H1 (cell line): Measurements from ENCODE around the gene METTL21C. TPM values are rescaled to one million over a fixed set of nuclear protein-coding genes. Genes with fewer than 3 reads are reported as not detected.

ENCODE experiments used
- CTCF ChIA-PET: fragments of 300-600 bp; sonication (Branson Sonifier 250); formaldehyde crosslinking; loops from one replicate; lab custom pipeline; 2021; ENCODE audit not compliant: partially characterized antibody; lab: Charles Lee
- POLR2A ChIA-PET: fragments of 300-600 bp; sonication (Branson Sonifier 250); formaldehyde crosslinking; loops from one replicate; lab custom pipeline; 2021; ENCODE audit warnings: inconsistent platforms; ENCODE audit not compliant: partially characterized antibody; lab: Charles Lee
- DNase-seq, 2 experiments: peaks; one replicate each; pipeline versions ENCODE4 v3.0.0 to v3.0.0-alpha.2; 2010 to 2022; ENCODE audit warnings: low spot score in 2 of 2, low read depth in 1 of 2, mixed read lengths in 1 of 2
- FAIRE-seq: peaks from 2 replicates; lab custom pipeline; 2011; peaks lifted over from hg19 to GRCh38; lab: Jason Lieb, UNC
- H2AFZ ChIP-seq: 2 replicates; pipeline ENCODE4 v1.8.1; 2012; ENCODE audit warnings: low read length, inconsistent platforms
- H2AK5ac ChIP-seq: 2 replicates; pipeline ENCODE4 v1.6.1; 2013; ENCODE audit warnings: low read depth, low read length
- H2BK120ac ChIP-seq: replicated peaks from 2 replicates; pipeline ENCODE3; 2013; ENCODE audit warnings: low read depth, low read length, inconsistent platforms
- H2BK12ac ChIP-seq: 2 replicates; pipeline ENCODE4 v1.6.1; 2013; ENCODE audit warnings: low read depth, low read length
- H2BK15ac ChIP-seq: 2 replicates; pipeline ENCODE4 v1.6.1; 2013; ENCODE audit warnings: low read length
- H2BK20ac ChIP-seq: 2 replicates; pipeline ENCODE4 v1.6.1; 2013; ENCODE audit warnings: low read length
- H2BK5ac ChIP-seq: 2 replicates; pipeline ENCODE4 v1.6.1; 2013; ENCODE audit warnings: low read depth, low read length
- H3K14ac ChIP-seq: 2 replicates; pipeline ENCODE4 v1.6.1; 2013; ENCODE audit warnings: inconsistent platforms; ENCODE audit not compliant: insufficient read length
- H3K18ac ChIP-seq: 2 replicates; pipeline ENCODE4 v1.6.1; 2013; ENCODE audit warnings: low read length; ENCODE audit errors: extremely low read depth
- H3K23ac ChIP-seq: 2 replicates; pipeline ENCODE4 v1.6.1; 2013; ENCODE audit warnings: inconsistent platforms; ENCODE audit not compliant: insufficient read length
- H3K23me2 ChIP-seq: 2 replicates; pipeline ENCODE4 v1.6.1; 2013; ENCODE audit warnings: low read depth, low read length
- H3K27ac ChIP-seq: 2 replicates; pipeline ENCODE4 v1.6.1; 2011; ENCODE audit warnings: low read depth, low read length, inconsistent platforms
- H3K27me3 ChIP-seq, 4 experiments: replicated peaks in 1 of 4; 1 replicate in 1 of 4; 2 replicates in 3 of 4; pipeline versions ENCODE4 v1.6.1 to v1.8.1; 2011 to 2013; ENCODE audit warnings: low read length in 3 of 4, mild to moderate bottlenecking in 3 of 4, inconsistent platforms in 2 of 4, mixed read lengths in 2 of 4, moderate library complexity in 1 of 4; ENCODE audit not compliant: control insufficient read depth in 3 of 4, insufficient read depth in 3 of 4; ENCODE audit errors: extremely low read depth in 1 of 4
- H3K36me3 ChIP-seq, 4 experiments: 2 replicates each; pipeline versions ENCODE4 v1.6.1 to v1.8.1; 2011 to 2013; ENCODE audit warnings: mild to moderate bottlenecking in 4 of 4, low read length in 3 of 4, moderate library complexity in 2 of 4, control low read depth in 1 of 4, inconsistent platforms in 1 of 4; ENCODE audit not compliant: insufficient read depth in 4 of 4, control insufficient read depth in 2 of 4
- H3K4ac ChIP-seq: replicated peaks from 2 replicates; pipeline ENCODE3; 2013; ENCODE audit warnings: low read length, low read depth, mixed read lengths, inconsistent platforms; ENCODE audit not compliant: insufficient read length
- H3K4me1 ChIP-seq, 4 experiments: replicated peaks in 1 of 4; 1 replicate in 1 of 4; 2 replicates in 3 of 4; pipeline versions ENCODE4 v1.6.1 to v1.8.1; 2011 to 2013; ENCODE audit warnings: low read length in 3 of 4, inconsistent platforms in 2 of 4, mixed read lengths in 1 of 4; ENCODE audit not compliant: insufficient read depth in 4 of 4, control insufficient read depth in 3 of 4
- H3K4me2 ChIP-seq, 2 experiments: 2 replicates each; pipeline versions ENCODE4 v1.6.1 to v1.8.1; 2011 to 2013; ENCODE audit warnings: low read depth in 2 of 2, low read length in 2 of 2, control low read depth in 1 of 2, inconsistent platforms in 1 of 2, mild to moderate bottlenecking in 1 of 2; ENCODE audit not compliant: insufficient read depth in 1 of 2
- H3K4me3 ChIP-seq, 4 experiments: fragments of 200-600, 300-600 bp in 1 of 4; sonication (generic), shearing (Covaris generic), sonication (Bioruptor Twin) in 1 of 4; 2 replicates each; pipeline versions ENCODE4 v1.5.1 to v1.8.1; 2011 to 2016; ENCODE audit warnings: low read length in 4 of 4, low read depth in 3 of 4, control low read depth in 2 of 4, inconsistent platforms in 2 of 4, mild to moderate bottlenecking in 2 of 4, mixed read lengths in 1 of 4, moderate library complexity in 1 of 4; ENCODE audit not compliant: insufficient read depth in 2 of 4; ENCODE audit errors: extremely low read depth in 1 of 4
- H3K56ac ChIP-seq: replicated peaks from 2 replicates; pipeline ENCODE3; 2013; ENCODE audit warnings: low read depth, mild to moderate bottlenecking, mixed read lengths, low read length, inconsistent platforms; ENCODE audit not compliant: insufficient read length
- H3K79me1 ChIP-seq: 2 replicates; pipeline ENCODE4 v1.6.1; 2013; ENCODE audit warnings: low read depth, low read length, control low read depth
- H3K79me2 ChIP-seq, 2 experiments: 2 replicates each; pipeline versions ENCODE4 v1.6.1 to v1.8.1; 2012 to 2013; ENCODE audit warnings: low read length in 2 of 2, mild to moderate bottlenecking in 2 of 2, inconsistent platforms in 1 of 2; ENCODE audit not compliant: insufficient read depth in 2 of 2, control insufficient read depth in 1 of 2
- H3K9ac ChIP-seq, 4 experiments: replicated peaks in 1 of 4; 1 replicate in 1 of 4; 2 replicates in 3 of 4; pipeline versions ENCODE4 v1.6.1 to v1.8.1; 2011 to 2013; ENCODE audit warnings: low read depth in 3 of 4, low read length in 3 of 4, control low read depth in 2 of 4, mild to moderate bottlenecking in 2 of 4, moderate library complexity in 2 of 4, inconsistent platforms in 1 of 4; ENCODE audit errors: extremely low read depth in 1 of 4
- H3K9me3 ChIP-seq, 2 experiments: 2 replicates each; pipeline versions ENCODE4 v1.6.1 to v1.8.1; 2012 to 2013; ENCODE audit warnings: mild to moderate bottlenecking in 2 of 2, moderate library complexity in 2 of 2, control low read depth in 1 of 2, inconsistent platforms in 1 of 2, low read depth in 1 of 2, low read length in 1 of 2, mixed read lengths in 1 of 2; ENCODE audit not compliant: insufficient read depth in 2 of 2
- H4K20me1 ChIP-seq, 2 experiments: replicated peaks in 1 of 2; 2 replicates each; pipeline versions ENCODE3 to v1.8.1; 2011 to 2013; ENCODE audit warnings: inconsistent platforms in 2 of 2, low read length in 2 of 2, mild to moderate bottlenecking in 1 of 2; ENCODE audit not compliant: insufficient read depth in 2 of 2, control insufficient read depth in 1 of 2
- H4K5ac ChIP-seq: 2 replicates; pipeline ENCODE4 v1.6.1; 2013; ENCODE audit warnings: low read length, low read depth, mixed read lengths, inconsistent platforms; ENCODE audit not compliant: insufficient read length
- H4K8ac ChIP-seq: 2 replicates; pipeline ENCODE4 v1.8.0; 2013; ENCODE audit warnings: mild to moderate bottlenecking, moderate library complexity, low read length, inconsistent platforms; ENCODE audit not compliant: insufficient read depth; ENCODE audit errors: extremely low read depth
- H4K91ac ChIP-seq: replicated peaks from 2 replicates; pipeline ENCODE3; 2013; ENCODE audit warnings: low read length, mixed read lengths, inconsistent platforms; ENCODE audit not compliant: insufficient read length
- CBX8 ChIP-seq: fragments of 300-800, 300-1000 bp; sonication (generic); IDR thresholded peaks from 2 replicates; pipeline ENCODE4 v1.7.1; 2016; ENCODE audit warnings: low read depth, low read length, borderline replicate concordance
- CREB1 ChIP-seq: IDR thresholded peaks from 2 replicates; pipeline ENCODE4 v1.6.1; 2012; ENCODE audit warnings: inconsistent platforms
- HDAC6 ChIP-seq: IDR thresholded peaks from one replicate; pipeline ENCODE4 v1.7.1; 2012; ENCODE audit warnings: low read depth, mild to moderate bottlenecking, inconsistent platforms, low read length, moderate library complexity
- KDM4A ChIP-seq: IDR thresholded peaks from one replicate; pipeline ENCODE4 v1.7.1; 2012; ENCODE audit warnings: low read depth, mild to moderate bottlenecking, moderate library complexity, low read length, inconsistent platforms; ENCODE audit not compliant: severe bottlenecking
- POLR2A ChIP-seq, 2 experiments: IDR thresholded peaks; 1 replicate in 1 of 2; 2 replicates in 1 of 2; pipeline ENCODE4 v1.6.1; 2011; ENCODE audit warnings: low read depth in 2 of 2, low read length in 2 of 2, mild to moderate bottlenecking in 2 of 2; ENCODE audit errors: control extremely low read depth in 1 of 2
- POU5F1 ChIP-seq: IDR thresholded peaks from 2 replicates; pipeline ENCODE4 v1.6.1; 2011; ENCODE audit warnings: low read depth, mild to moderate bottlenecking, low read length, moderate library complexity
- SP2 ChIP-seq: IDR thresholded peaks from 2 replicates; pipeline ENCODE4 v1.6.1; 2012; ENCODE audit warnings: mild to moderate bottlenecking, low read length, inconsistent platforms
- WGBS, 2 experiments: shearing (Covaris generic) in 1 of 2; methylation state at CpG; one replicate each; pipeline versions ENCODE4 v1.1.6 to v1.1.7; 2013 to 2015; ENCODE audit warnings: low lambda C conversion rate in 2 of 2, mixed read lengths in 2 of 2, inconsistent platforms in 1 of 2, low coverage in 1 of 2, missing lambda C conversion rate in 1 of 2; ENCODE audit not compliant: insufficient replicate concordance in 2 of 2, insufficient coverage in 1 of 2, insufficient read length in 1 of 2; ENCODE audit errors: extremely low coverage in 1 of 2, missing lambda C conversion rate in 1 of 2; 5-methylcytosine and 5-hydroxymethylcytosine counted together
- polyA plus RNA-seq, 7 experiments: library from polyadenylated mRNA; depleted of rRNA in 3 of 7; stranded (reverse) in 5 of 7; unstranded in 2 of 7; fragments of >200 nt in 5 of 7; fragments of 200-250 nt in 2 of 7; gene quantifications; 1 replicate in 5 of 7; 2 replicates in 1 of 7; 4 replicates in 1 of 7; pipeline versions ENCODE4 v1.2.1 to v1.2.3, GENCODE V29; 2011 to 2013; ENCODE audit warnings: missing spikeins in 2 of 7, mixed read lengths in 2 of 7
- total RNA-seq: library from RNA; stranded (reverse); fragmentation: NEBNext Ultra II Directional; extraction: Animal tissue kit (Norgen Biotek cat#: 25700); gene quantifications from 2 replicates; pipeline ENCODE4 v1.2.1, GENCODE V29; 2021

METTL21C gene
- total and polyA plus RNA-seq, 2 of the 8 experiments (the other 6 are each of a cell fraction or from before 2014, with no cell fraction given) = not detected

DNA sequence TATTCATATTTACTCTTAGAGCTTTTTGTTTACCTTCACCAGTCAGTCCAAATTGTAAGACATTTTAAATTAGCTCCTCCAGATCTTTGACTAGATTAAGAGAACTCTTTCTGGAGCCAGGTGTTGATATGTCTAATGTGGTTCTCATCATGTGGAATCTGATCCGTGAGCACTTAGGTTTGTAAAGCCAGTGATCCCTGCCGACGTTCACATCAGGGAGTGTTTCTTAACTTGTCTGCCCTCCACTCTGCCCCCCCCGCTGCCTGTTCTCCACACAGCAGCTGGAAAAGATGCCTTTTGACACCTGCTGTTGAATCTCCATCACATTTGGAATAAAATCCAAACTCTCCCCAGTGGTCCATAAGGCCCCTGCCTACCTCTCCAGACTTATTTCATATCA is 17.7 kb downstream of the METTL21C start:
- no peak overlapping the region for H3K9ac ChIP-seq
- H4K91ac ChIP-seq = no peak overlapping the region
- no peaks in the 10 kb centered on the region for H3K9me3 ChIP-seq
- no peak overlapping the region for H3K18ac ChIP-seq
- ChIA-PET POLR2A (interaction anchor here (0.9 to 1.4 kb wide), 2 partner anchors 8 to 12 kb away, joined by 3 read pairs; no protein-coding TSS in a partner anchor), CTCF (interaction anchor here (1.2 kb wide), 1 partner anchor 84 kb away, joined by 4 read pairs; no protein-coding TSS in a partner anchor)
- no peaks in the 10 kb centered on the region for H4K20me1 ChIP-seq
- no peak overlapping the region for H3K4me3 ChIP-seq
- no peak overlapping the region for H4K5ac ChIP-seq
- no peak overlapping the region for H2BK12ac ChIP-seq
- no peak overlapping the region for H2AK5ac ChIP-seq
- no peak overlapping the region for H3K4ac ChIP-seq
- no peak overlapping the region for H2BK5ac ChIP-seq
- H3K4me2 ChIP-seq = no peak overlapping the region
- H3K23ac ChIP-seq = no peak overlapping the region
- H3K27me3 ChIP-seq = no peaks in the 10 kb centered on the region
- H2BK120ac ChIP-seq = no peak overlapping the region
- no peaks in the 10 kb centered on the region for H3K79me2 ChIP-seq
- H3K14ac ChIP-seq = no peak overlapping the region
- DNase-seq = no peak
- no peak overlapping the region for H4K8ac ChIP-seq
- no peak overlapping the region for H3K56ac ChIP-seq
- no peak overlapping the region for H2AFZ ChIP-seq
- H2BK20ac ChIP-seq = no peak overlapping the region
- 93% methylated on average over 4 of the region's 4 CpGs; no CpG with 5 or more reads in 1 of the 2 experiments for WGBS, 2 experiments
- H3K79me1 ChIP-seq = no peaks in the 10 kb centered on the region
- TF ChIP-seq KDM4A (no peak), CBX8 (no peak), CREB1 (no peak), HDAC6 (no peak), POU5F1 (no peak), POLR2A (IDR thresholded peaks at IDR 0.05; ENCODE audit: control extremely low read depth in 1 of 2, low read depth in 2 of 2, low read length in 2 of 2) (no peak), SP2 (no peak)
- H2BK15ac ChIP-seq = no peak overlapping the region
- H3K36me3 ChIP-seq = peaks cover 0 to 67% (median 33%) of the 10 kb centered on the region in 4 experiments; a peak in 6 of 8 replicates
- no peaks in the 10 kb centered on the region; the same call in 1 of the 2 replicates for H3K23me2 ChIP-seq
- no peak for FAIRE-seq
- H3K4me1 ChIP-seq = no peaks in the 10 kb centered on the region
- no peak overlapping the region for H3K27ac ChIP-seq
